ENCODE measurements around the gene NME3.

The NME3 gene

DNA sequence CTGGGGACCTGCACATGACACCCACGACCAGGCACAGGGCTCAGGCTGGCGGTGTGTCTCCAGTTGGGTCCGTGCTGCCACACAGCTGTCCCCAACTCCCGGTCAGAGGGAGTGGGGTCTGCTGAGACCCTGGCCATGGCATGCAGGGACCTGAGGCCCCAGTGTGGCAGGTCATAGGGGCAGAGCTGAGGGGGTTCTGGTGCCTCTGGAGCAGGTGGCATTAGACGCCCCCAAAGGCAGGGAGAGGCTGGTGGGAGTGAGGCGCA is 15.6 kb upstream of the NME3 start:
- no peak overlapping the region for H3K27ac ChIP-seq
- POLR2A ChIA-PET (ENCODE audit: low non-redundant PET), result no interaction called here
- TF ChIP-seq, protein P1, sequence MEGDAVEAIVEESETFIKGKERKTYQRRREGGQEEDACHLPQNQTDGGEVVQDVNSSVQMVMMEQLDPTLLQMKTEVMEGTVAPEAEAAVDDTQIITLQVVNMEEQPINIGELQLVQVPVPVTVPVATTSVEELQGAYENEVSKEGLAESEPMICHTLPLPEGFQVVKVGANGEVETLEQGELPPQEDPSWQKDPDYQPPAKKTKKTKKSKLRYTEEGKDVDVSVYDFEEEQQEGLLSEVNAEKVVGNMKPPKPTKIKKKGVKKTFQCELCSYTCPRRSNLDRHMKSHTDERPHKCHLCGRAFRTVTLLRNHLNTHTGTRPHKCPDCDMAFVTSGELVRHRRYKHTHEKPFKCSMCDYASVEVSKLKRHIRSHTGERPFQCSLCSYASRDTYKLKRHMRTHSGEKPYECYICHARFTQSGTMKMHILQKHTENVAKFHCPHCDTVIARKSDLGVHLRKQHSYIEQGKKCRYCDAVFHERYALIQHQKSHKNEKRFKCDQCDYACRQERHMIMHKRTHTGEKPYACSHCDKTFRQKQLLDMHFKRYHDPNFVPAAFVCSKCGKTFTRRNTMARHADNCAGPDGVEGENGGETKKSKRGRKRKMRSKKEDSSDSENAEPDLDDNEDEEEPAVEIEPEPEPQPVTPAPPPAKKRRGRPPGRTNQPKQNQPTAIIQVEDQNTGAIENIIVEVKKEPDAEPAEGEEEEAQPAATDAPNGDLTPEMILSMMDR (conservative IDR thresholded peaks at IDR 0.05; ENCODE audit: low read depth), result no peak
- CTCF ChIA-PET, result interaction anchor here (0.6 kb wide), 1 partner anchor 96 kb away, joined by 3 read pairs; no protein-coding TSS in a partner anchor
- no peak for DNase-seq (ENCODE audit: low spot score)

DNA sequence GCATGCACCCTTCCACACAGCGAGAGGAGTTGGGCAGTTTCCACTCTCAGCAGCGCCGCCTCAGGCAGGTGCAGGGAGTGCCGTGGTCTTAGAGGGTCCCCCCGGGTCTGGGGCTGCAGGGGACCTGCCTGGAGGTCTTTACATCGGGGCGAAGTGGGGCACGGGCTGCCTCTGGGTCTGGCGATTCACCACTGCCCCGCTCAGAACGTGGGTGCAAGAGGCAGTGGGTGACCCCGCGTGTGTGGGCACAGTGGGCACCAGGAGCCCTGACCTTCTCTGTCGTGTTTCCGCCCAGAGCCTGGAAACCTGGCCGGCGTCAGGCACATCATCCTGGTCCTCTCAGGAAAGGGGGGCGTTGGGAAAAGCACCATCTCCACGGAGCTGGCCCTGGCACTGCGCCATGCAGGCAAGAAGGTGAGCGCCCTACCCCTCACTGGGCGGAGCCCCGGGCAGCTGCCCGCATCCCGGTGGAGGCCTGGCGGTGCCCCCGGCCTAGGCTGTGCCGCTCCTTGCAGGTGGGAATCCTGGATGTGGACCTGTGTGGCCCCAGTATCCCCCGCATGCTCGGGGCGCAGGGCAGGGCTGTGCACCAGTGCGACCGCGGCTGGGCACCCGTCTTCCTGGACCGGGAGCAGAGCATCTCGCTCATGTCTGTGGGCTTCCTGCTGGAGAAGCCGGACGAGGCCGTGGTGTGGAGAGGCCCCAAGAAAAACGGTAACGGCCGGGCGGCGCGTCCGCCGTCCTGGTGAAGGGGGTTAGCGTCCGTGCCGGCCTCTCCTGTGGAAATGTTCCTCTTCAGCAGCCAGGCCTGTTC is 15.1 kb upstream of the NME3 start:
- TF ChIP-seq, protein P1 (conservative IDR thresholded peaks at IDR 0.05; ENCODE audit: low read depth), result no peak
- POLR2A ChIA-PET (ENCODE audit: low non-redundant PET), result no interaction called here
- no peak for DNase-seq (ENCODE audit: low spot score)
- CTCF ChIA-PET, result interaction anchor here (0.6 kb wide), 1 partner anchor 95 kb away, joined by 3 read pairs; no protein-coding TSS in a partner anchor
- no peak overlapping the region for H3K27ac ChIP-seq

GRCh38 chr16:1785846-1786170 is 14.5 kb upstream of the NME3 start:
- DNase-seq (ENCODE audit: low spot score), result no peak
- POLR2A ChIA-PET (ENCODE audit: low non-redundant PET), result no interaction called here
- CTCF ChIA-PET, result no interaction called here
- peak overlapping the region; percentile 92 for H3K27ac ChIP-seq
- TF ChIP-seq, protein P1 (conservative IDR thresholded peaks at IDR 0.05; ENCODE audit: low read depth), result no peak

DNA sequence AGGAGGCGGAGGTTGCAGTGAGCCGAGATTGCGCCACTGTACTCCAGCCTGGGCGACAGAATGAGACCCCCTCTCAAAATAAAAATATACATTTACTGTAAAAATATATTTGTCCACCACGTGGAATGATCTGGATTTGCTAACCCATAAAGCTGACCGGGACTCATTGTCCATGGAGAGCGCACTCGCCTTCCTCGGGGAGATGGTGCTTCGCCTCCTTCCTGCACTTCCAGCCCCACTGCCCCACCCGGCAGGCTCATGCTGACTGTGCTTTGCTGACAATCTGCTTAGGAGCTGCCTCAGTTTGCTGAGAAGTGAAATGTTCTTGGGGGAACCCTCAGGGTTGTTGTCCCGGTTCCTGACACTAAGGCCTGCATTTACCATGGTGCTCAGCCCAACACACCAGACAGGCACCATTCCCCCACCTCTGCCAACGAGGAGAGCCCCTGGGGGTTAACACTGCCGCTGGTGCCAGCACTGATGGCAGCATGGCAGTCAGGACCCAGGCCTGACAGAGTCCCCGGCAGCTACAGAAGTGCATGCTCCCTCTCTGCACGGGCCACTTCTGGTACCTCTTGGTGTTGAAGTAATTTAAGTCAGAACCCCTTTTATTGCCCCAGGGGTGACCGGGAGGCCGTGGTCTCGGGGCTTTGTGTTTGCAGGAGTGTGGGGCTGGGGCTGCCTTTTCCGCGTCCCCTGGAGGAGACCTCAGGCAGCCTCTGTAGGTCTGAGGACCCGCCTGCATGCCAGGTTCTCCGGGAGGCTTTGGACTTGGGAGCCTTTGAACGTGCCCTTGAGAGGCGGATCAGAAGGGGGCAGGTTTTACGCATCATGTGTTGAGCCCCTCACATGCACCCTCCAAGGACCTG is 13.9 kb upstream of the NME3 start:
- ChIA-PET CTCF (no interaction called here), POLR2A (ENCODE audit: low non-redundant PET) (interaction anchor here (0.6 to 1.1 kb wide), 2 partner anchors 11 to 14 kb away, joined by 4 to 5 read pairs; no protein-coding TSS in a partner anchor)
- peak overlapping the region; percentile 92 for H3K27ac ChIP-seq
- no peak for DNase-seq (ENCODE audit: low spot score)
- TF ChIP-seq, protein P1 (conservative IDR thresholded peaks at IDR 0.05; ENCODE audit: low read depth), result no peak

DNA sequence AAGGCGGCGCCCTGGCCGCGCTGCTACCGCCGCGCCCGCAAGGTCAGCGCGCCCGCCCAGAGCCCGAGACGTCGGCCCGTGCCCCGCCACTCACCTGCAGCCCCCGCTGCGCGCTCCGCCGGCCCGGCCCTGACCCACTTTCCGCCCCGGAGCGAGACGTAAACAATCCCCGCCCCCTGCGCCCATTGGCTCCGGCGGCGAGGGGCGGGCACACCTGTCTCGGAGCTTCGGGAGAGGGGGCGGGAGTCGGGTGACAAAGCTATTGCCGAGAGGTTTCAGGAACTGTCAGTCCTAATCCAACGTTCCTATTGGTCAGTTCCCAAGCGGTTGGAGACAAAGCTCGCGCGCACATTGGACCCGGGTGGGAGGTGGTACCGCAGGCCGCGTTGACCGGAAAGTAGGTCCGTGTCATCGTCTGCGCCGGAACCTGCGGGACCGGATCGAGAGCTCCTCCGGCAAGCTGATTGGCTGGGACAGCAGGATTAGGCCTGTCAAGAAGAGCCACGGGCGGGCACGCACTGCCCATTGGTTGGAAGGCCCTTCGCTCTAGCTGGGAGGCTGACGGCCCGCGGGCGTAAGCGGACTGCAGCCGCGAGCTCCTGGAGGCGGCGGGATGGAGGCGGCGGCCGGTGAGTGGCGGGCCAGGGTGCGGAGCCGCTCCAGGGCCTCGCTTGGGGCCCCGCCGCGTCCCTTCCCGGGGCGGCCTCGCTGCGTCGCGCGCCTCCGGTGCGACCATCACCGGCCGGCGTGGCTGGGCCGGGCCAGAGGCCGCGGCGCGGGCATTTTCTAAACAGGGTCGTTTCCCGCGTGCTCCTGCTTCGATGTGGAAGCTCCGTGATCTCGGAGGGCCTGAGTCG is 11.3 kb upstream of the NME3 start, which contains the start of the genes NUBP2 and SPSB3:
TSS of gene NUBP2 (plus strand) at position 553 of the 857 bp plus-strand sequence. CDS start at position 614, 61 bp downstream.
TSS of gene SPSB3 (minus strand) at position 164 of the 857 bp plus-strand sequence. CDS start 1,088 bp downstream, outside the sequence.
- CTCF ChIA-PET, result interaction anchor here (0.6 to 1.4 kb wide), 4 partner anchors 16 to 41 kb away, joined by 3 to 4 read pairs (median 4); no protein-coding TSS in a partner anchor
- DNase-seq (ENCODE audit: low spot score), result peak; percentile 99
- POLR2A ChIA-PET (ENCODE audit: low non-redundant PET), result interaction anchor here (0.6 to 2.3 kb wide), 8 partner anchors 9 to 440 kb away, joined by 3 to 7 read pairs (median 5); partner anchors contain the start of genes FAHD1 and HAGH
- H3K27ac ChIP-seq, result peak within 1 kb of the TSS; percentile 92
- TF ChIP-seq, protein P1 (conservative IDR thresholded peaks at IDR 0.05; ENCODE audit: low read depth), result no peak
